Measurements from ENCODE around the gene SLC19A3.
"Not testable (repeated sequence)": the region's sequence is repeated elsewhere in the genome, so short reads cannot be mapped to it uniquely, and the experiment has no call there.

SLC19A3 gene

GRCh38 chr2:227717687-227718567 lies at the start of gene SLC19A3:
SLC19A3 (minus strand) TSS chr2:227718028; CDS start chr2:227702318, 15,710 bp downstream.
- DNase-seq = no peak

- DNase-seq = no peak
These were observed 48.6 kb upstream of the SLC19A3 start for GRCh38 chr2:227766373-227766883.

GRCh38 chr2:227765788-227766372 lies 48.1 kb upstream of the SLC19A3 start:
- no peak for DNase-seq

GRCh38 chr2:227761740-227762476 lies 44.1 kb upstream of the SLC19A3 start:
- no peak for DNase-seq

GRCh38 chr2:227759411-227760118 lies 41.7 kb upstream of the SLC19A3 start:
- DNase-seq = no peak

- DNase-seq = not testable (repeated sequence)
These were observed 38.4 kb upstream of the SLC19A3 start for GRCh38 chr2:227756261-227756660.

GRCh38 chr2:227748079-227748478 lies 30.3 kb upstream of the SLC19A3 start:
- DNase-seq = no peak

- no peak for DNase-seq
These were observed 27.8 kb upstream of the SLC19A3 start, which contains the start of gene SCYGR8 for GRCh38 chr2:227745594-227745993. SCYGR8 (plus strand) TSS chr2:227745894; CDS start chr2:227745894, 0 bp downstream.

- DNase-seq = not testable (repeated sequence)
These were observed 22.9 kb upstream of the SLC19A3 start for GRCh38 chr2:227740705-227741104.

GRCh38 chr2:227739351-227739750 lies 21.5 kb upstream of the SLC19A3 start:
- DNase-seq = no peak

- no peak for DNase-seq
These were observed 10.2 kb upstream of the SLC19A3 start, which contains the start of gene SCYGR7 for GRCh38 chr2:227728035-227728434. SCYGR7 (plus strand) TSS chr2:227728335; CDS start chr2:227728335, 0 bp downstream.

GRCh38 chr2:227724394-227725039 lies 6.7 kb upstream of the SLC19A3 start, which contains the start of gene SCYGR6:
SCYGR6 (minus strand) TSS chr2:227724757; CDS start chr2:227724757, 0 bp downstream.
- DNase-seq = no peak

GRCh38 chr2:227722821-227723220 lies 5.0 kb upstream of the SLC19A3 start:
- DNase-seq = not testable (repeated sequence)

- DNase-seq = no peak
These were observed 2.9 kb upstream of the SLC19A3 start for GRCh38 chr2:227720680-227721079.

GRCh38 chr2:227719641-227720040 lies 1.8 kb upstream of the SLC19A3 start:
- DNase-seq = no peak

- no peak for DNase-seq
These were observed 1.3 kb downstream of the SLC19A3 start for GRCh38 chr2:227716501-227716900.

- no peak for DNase-seq
These were observed 4.5 kb downstream of the SLC19A3 start for GRCh38 chr2:227713291-227713690.

GRCh38 chr2:227710986-227711385 lies 6.8 kb downstream of the SLC19A3 start:
- no peak for DNase-seq

- no peak for DNase-seq
These were observed 10.4 kb downstream of the SLC19A3 start for GRCh38 chr2:227707390-227707789.

GRCh38 chr2:227706859-227707258 lies 11.0 kb downstream of the SLC19A3 start:
- DNase-seq = no peak

- no peak for DNase-seq
These were observed 13.9 kb downstream of the SLC19A3 start for GRCh38 chr2:227703961-227704360.

- DNase-seq = no peak
These were observed 14.5 kb downstream of the SLC19A3 start for GRCh38 chr2:227703280-227703732.

All from NCI-H1436 treated with DMSO at 0.1 percent for 48 hours (cell line).